Activated T-cell treated with anti-CD3 and anti-CD28 coated beads, Interleukin-2, amount 50 U/mL, for 24 hours (primary cell): Measurements from ENCODE around the gene RBM39.
A peak's percentile ranks its signal among the peaks of the same experiment; 100 is the strongest.
"Not testable (repeated sequence)": the region's sequence is repeated elsewhere in the genome, so short reads cannot be mapped to it uniquely, and the experiment has no call there.

Source experiments
- DNase-seq: peaks from one replicate; pipeline ENCODE4 v3.0.0-alpha.2; 2020
- H3K27ac Mint-ChIP-seq: 2 replicates; pipeline ENCODE4 v1.8.0; 2020; ENCODE audit warnings: mild to moderate bottlenecking, mixed read lengths
- H3K27me3 Mint-ChIP-seq: 2 replicates; pipeline ENCODE4 v1.8.0; 2020; ENCODE audit warnings: mixed read lengths
- H3K36me3 Mint-ChIP-seq: 2 replicates; pipeline ENCODE4 v1.8.0; 2020; ENCODE audit warnings: low read depth, mixed read lengths
- H3K4me1 Mint-ChIP-seq: 2 replicates; pipeline ENCODE4 v1.8.0; 2020; ENCODE audit warnings: low read depth, mixed read lengths
- H3K4me3 Mint-ChIP-seq: 2 replicates; pipeline ENCODE4 v1.8.0; 2020; ENCODE audit warnings: mild to moderate bottlenecking, moderate library complexity, mixed read lengths
- H3K9me3 Mint-ChIP-seq: 2 replicates; pipeline ENCODE4 v1.8.0; 2020; ENCODE audit warnings: mixed read lengths

Gene RBM39

GRCh38 chr20:35698298-35699126 lies 43.5 kb downstream of the RBM39 start:
- Mint-ChIP-seq H3K27ac (peak overlapping the region; percentile 99), H3K4me1 (peaks cover 52% of the 10 kb centered on the region), H3K36me3 (peaks cover 84% of the 10 kb centered on the region), H3K9me3 (no peaks in the 10 kb centered on the region), H3K27me3 (no peaks in the 10 kb centered on the region), H3K4me3 (peak overlapping the region; percentile 98)
- peak; percentile 38 for DNase-seq

GRCh38 chr20:35697696-35698297 lies 44.3 kb downstream of the RBM39 start:
- peaks cover 82% of the 10 kb centered on the region for H3K36me3 Mint-ChIP-seq
- no peaks in the 10 kb centered on the region for H3K27me3 Mint-ChIP-seq
- DNase-seq = peak; percentile 27
- H3K4me1 Mint-ChIP-seq = peaks cover 49% of the 10 kb centered on the region
- H3K4me3 Mint-ChIP-seq = peak overlapping the region; percentile 98
- H3K27ac Mint-ChIP-seq = peak overlapping the region; percentile 99
- H3K9me3 Mint-ChIP-seq = no peaks in the 10 kb centered on the region

DNA sequence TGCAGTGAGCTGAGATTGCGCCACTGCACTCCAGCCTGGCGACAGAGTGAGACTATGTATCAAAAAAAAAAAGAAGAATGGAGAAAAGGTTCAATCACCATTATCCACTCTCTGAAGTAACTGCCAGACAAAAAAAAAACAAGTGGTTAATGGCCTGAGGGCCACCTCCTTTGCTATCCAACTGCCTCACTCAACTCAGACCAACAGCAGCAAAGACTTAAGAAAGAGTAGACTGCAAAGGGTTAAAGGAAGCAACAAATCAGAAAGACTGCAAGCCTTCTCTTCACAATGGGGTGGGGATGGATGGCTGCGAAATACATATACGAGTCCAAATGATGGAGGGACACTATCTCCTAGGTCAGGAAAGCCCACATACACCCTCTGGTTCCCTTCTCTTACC lies 46.1 kb downstream of the RBM39 start:
- Mint-ChIP-seq H3K4me1 (peaks cover 34% of the 10 kb centered on the region), H3K27ac (no peak overlapping the region), H3K27me3 (no peaks in the 10 kb centered on the region), H3K9me3 (no peaks in the 10 kb centered on the region), H3K4me3 (no peak overlapping the region), H3K36me3 (peaks cover 72% of the 10 kb centered on the region)
- no peak for DNase-seq

DNA sequence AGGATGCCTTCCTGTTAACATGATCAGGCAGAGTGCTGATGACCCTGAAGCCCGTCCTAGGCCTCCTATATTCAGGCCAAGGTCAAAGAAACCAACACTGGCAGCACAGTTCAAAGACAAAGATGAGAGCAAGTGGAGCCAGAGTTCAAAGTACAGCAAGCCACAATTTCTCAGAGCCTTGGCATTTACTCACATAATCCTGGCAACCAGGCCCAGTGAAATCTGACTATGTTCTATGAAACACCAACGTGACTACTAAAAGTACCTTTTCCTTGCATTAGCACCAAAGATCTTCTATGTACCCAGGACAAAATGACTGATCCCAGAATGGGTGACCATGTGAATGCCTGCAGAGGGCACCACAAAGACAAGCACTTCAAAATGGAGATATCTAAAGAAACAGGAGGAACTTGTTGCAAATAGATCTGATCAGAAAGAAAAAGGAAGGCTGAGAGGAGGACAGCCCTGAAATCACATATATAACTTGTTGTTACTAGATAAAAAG lies 46.8 kb downstream of the RBM39 start:
- Mint-ChIP-seq H3K4me3 (no peak overlapping the region), H3K27me3 (no peaks in the 10 kb centered on the region), H3K27ac (peak overlapping the region; percentile 12), H3K36me3 (peaks cover 71% of the 10 kb centered on the region), H3K9me3 (no peaks in the 10 kb centered on the region), H3K4me1 (peaks cover 27% of the 10 kb centered on the region)
- no peak for DNase-seq

DNA sequence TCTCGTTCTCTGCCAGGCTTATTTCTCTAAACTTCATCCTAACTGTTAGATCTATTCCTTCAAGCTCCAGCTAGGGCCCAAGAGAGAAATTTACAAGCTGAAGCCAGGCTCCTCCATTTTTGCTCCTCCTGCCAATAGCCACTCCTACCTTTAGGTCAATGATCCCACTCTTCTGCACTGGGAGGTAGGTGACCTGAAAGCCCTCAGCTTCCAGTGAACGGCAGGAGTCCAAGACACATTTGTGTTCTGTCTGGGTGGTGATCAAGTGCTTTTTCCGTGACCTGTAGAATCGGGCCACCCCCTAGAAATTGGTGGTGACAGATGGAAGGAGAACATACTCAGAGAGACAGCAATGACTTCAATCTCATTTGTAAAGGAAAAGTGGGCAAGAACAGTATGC lies 51.8 kb downstream of the RBM39 start:
- no peak overlapping the region for H3K4me3 Mint-ChIP-seq
- DNase-seq = no peak
- no peaks in the 10 kb centered on the region for H3K27me3 Mint-ChIP-seq
- H3K36me3 Mint-ChIP-seq = peaks cover 63% of the 10 kb centered on the region
- no peaks in the 10 kb centered on the region for H3K9me3 Mint-ChIP-seq
- no peak overlapping the region for H3K27ac Mint-ChIP-seq
- peaks cover 4% of the 10 kb centered on the region for H3K4me1 Mint-ChIP-seq

- H3K4me3 Mint-ChIP-seq, H3K27ac Mint-ChIP-seq, H3K9me3 Mint-ChIP-seq, DNase-seq, H3K4me1 Mint-ChIP-seq, H3K27me3 Mint-ChIP-seq: not testable (repeated sequence)
- peaks cover 51% of the 10 kb centered on the region for H3K36me3 Mint-ChIP-seq
These were observed 55.2 kb downstream of the RBM39 start for GRCh38 chr20:35686872-35687271.

DNA sequence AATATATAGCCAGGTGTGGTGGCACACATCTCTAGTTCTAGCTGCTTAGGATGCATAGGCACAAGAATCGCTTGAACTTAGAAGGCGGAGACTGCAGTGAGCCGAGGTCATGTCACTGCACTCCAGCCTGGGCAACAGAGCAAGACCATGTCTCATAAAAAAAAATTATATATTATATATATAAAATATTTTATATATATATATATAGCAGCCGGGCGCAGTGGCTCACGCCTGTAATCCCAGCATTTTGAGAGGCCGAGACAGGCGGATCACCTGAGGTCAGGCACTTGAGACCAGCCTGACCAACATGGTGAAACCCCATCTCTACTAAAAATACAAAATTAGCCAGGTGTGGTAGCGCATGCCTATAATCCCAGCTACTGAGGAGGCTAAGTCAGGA lies 56.7 kb downstream of the RBM39 start:
- not testable (repeated sequence) for H3K27me3 Mint-ChIP-seq, H3K4me3 Mint-ChIP-seq, DNase-seq, H3K4me1 Mint-ChIP-seq, H3K27ac Mint-ChIP-seq, H3K9me3 Mint-ChIP-seq
- peaks cover 59% of the 10 kb centered on the region for H3K36me3 Mint-ChIP-seq

GRCh38 chr20:35681960-35682359 lies 60.1 kb downstream of the RBM39 start:
- H3K36me3 Mint-ChIP-seq = peaks cover 50% of the 10 kb centered on the region
- DNase-seq = no peak
- H3K4me3 Mint-ChIP-seq = no peak overlapping the region
- H3K27ac Mint-ChIP-seq = no peak overlapping the region
- no peaks in the 10 kb centered on the region for H3K4me1 Mint-ChIP-seq
- H3K27me3 Mint-ChIP-seq = no peaks in the 10 kb centered on the region
- no peaks in the 10 kb centered on the region for H3K9me3 Mint-ChIP-seq

GRCh38 chr20:35680452-35681183 lies 61.4 kb downstream of the RBM39 start:
- no peak for DNase-seq
- Mint-ChIP-seq H3K36me3 (peaks cover 53% of the 10 kb centered on the region), H3K9me3 (no peaks in the 10 kb centered on the region), H3K27ac (no peak overlapping the region), H3K4me1 (no peaks in the 10 kb centered on the region), H3K27me3 (no peaks in the 10 kb centered on the region), H3K4me3 (no peak overlapping the region)

GRCh38 chr20:35674921-35675320 lies 67.1 kb downstream of the RBM39 start:
- no peak overlapping the region for H3K27ac Mint-ChIP-seq
- no peaks in the 10 kb centered on the region for H3K27me3 Mint-ChIP-seq
- DNase-seq = no peak
- H3K9me3 Mint-ChIP-seq = no peaks in the 10 kb centered on the region
- H3K36me3 Mint-ChIP-seq = peaks cover 70% of the 10 kb centered on the region
- H3K4me3 Mint-ChIP-seq = no peak overlapping the region
- H3K4me1 Mint-ChIP-seq = no peaks in the 10 kb centered on the region

- no peak overlapping the region for H3K4me3 Mint-ChIP-seq
- DNase-seq = no peak
- H3K27ac Mint-ChIP-seq = no peak overlapping the region
- H3K36me3 Mint-ChIP-seq = peaks cover 71% of the 10 kb centered on the region
- no peaks in the 10 kb centered on the region for H3K27me3 Mint-ChIP-seq
- no peaks in the 10 kb centered on the region for H3K4me1 Mint-ChIP-seq
- no peaks in the 10 kb centered on the region for H3K9me3 Mint-ChIP-seq
These were observed 68.2 kb downstream of the RBM39 start for GRCh38 chr20:35673884-35674283.

GRCh38 chr20:35669681-35670080 lies 72.4 kb downstream of the RBM39 start:
- no peak overlapping the region for H3K4me3 Mint-ChIP-seq
- H3K9me3 Mint-ChIP-seq = no peaks in the 10 kb centered on the region
- peaks cover 4% of the 10 kb centered on the region for H3K4me1 Mint-ChIP-seq
- H3K27me3 Mint-ChIP-seq = no peaks in the 10 kb centered on the region
- DNase-seq = no peak
- H3K36me3 Mint-ChIP-seq = peaks cover 67% of the 10 kb centered on the region
- no peak overlapping the region for H3K27ac Mint-ChIP-seq

DNA sequence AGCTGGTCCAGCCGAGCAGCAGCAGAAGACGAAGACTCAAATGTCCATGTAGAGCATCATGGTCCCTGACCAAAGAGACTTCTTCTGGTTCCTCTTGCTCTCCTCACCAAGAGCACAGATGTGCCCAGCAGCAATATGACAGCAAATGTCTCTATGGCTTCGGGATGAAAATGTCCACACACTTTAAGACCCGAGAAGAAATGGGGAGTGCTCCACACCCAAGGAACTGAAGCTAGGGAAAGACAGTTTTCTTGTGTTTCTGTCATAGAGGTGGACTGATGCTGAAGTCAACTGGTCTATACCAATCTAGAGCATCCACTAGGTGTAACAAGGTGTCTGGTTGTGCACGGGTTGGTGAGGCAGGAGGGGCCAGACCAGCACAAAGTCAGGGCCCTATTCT lies 72.8 kb downstream of the RBM39 start:
- Mint-ChIP-seq H3K36me3 (peaks cover 67% of the 10 kb centered on the region), H3K27me3 (no peaks in the 10 kb centered on the region), H3K9me3 (no peaks in the 10 kb centered on the region), H3K4me3 (no peak overlapping the region), H3K27ac (no peak overlapping the region), H3K4me1 (peaks cover 4% of the 10 kb centered on the region)
- no peak for DNase-seq

DNA sequence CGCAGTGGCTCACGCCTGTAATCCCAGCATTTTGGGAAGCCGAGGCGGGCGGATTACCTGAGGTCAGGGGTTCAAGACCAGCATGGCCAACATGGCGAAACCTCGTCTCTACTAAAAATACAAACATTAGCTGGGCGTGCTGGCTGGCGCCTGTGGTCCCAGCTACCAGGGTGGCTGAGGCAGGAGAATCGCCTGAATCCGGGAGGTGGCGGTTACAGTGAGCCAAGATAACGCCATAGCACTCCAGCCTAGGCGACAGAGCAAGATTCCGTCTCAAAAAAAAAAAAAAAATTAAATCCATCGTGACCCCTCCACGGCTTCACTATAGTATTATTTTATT lies 76.1 kb downstream of the RBM39 start:
- Mint-ChIP-seq H3K4me3 (peak overlapping the region; percentile 34), H3K9me3 (no peaks in the 10 kb centered on the region), H3K27ac (peak overlapping the region; percentile 73), H3K36me3 (peaks cover 72% of the 10 kb centered on the region), H3K4me1 (peaks cover 23% of the 10 kb centered on the region), H3K27me3 (no peaks in the 10 kb centered on the region)
- no peak for DNase-seq
